AG10803 (cell line): Measurements from ENCODE around the gene WBP2NL.

ENCODE experiments used
- DNase-seq: peaks from one replicate; pipeline ENCODE4 v3.0.0; 2010; ENCODE audit warnings: low read depth
- H3K4me3 ChIP-seq: 2 replicates; pipeline ENCODE4 v1.5.1; 2011; ENCODE audit warnings: mild to moderate bottlenecking, low read length, control low read depth
- CTCF ChIP-seq: conservative IDR thresholded peaks from 2 replicates; pipeline ENCODE4 v1.5.1; 2011; ENCODE audit warnings: mild to moderate bottlenecking, low read length, control low read depth, inconsistent platforms

Gene WBP2NL

GRCh38 chr22:42026705-42027104 lies 28.1 kb downstream of the WBP2NL start:
- TF ChIP-seq CTCF: no peak
- no peak for DNase-seq
- H3K4me3 ChIP-seq: no peak overlapping the region

- no peak for TF ChIP-seq CTCF
- H3K4me3 ChIP-seq: no peak overlapping the region
- no peak for DNase-seq
These were observed 34.9 kb downstream of the WBP2NL start for GRCh38 chr22:42033263-42034181.

GRCh38 chr22:42035256-42035655 lies 36.7 kb downstream of the WBP2NL start:
- no peak overlapping the region for H3K4me3 ChIP-seq
- no peak for DNase-seq
- TF ChIP-seq CTCF: no peak

GRCh38 chr22:42039271-42039670 lies 40.7 kb downstream of the WBP2NL start:
- TF ChIP-seq CTCF: no peak
- DNase-seq: peak; percentile 27
- H3K4me3 ChIP-seq: no peak overlapping the region

- TF ChIP-seq CTCF: no peak
- no peak for DNase-seq
- no peak overlapping the region for H3K4me3 ChIP-seq
These were observed 43.2 kb downstream of the WBP2NL start for GRCh38 chr22:42041784-42042183.

GRCh38 chr22:42050641-42051180 lies 52.1 kb downstream of the WBP2NL start:
- H3K4me3 ChIP-seq: no peak overlapping the region
- DNase-seq: no peak
- no peak for TF ChIP-seq CTCF

GRCh38 chr22:42052765-42053164 lies 54.2 kb downstream of the WBP2NL start:
- DNase-seq: no peak
- no peak for TF ChIP-seq CTCF
- H3K4me3 ChIP-seq: no peak overlapping the region
